HCT116 (cell line): ENCODE measurements around the gene POU3F1. TPM values are rescaled to one million over a fixed set of nuclear protein-coding genes. Genes with fewer than 3 reads are reported as not detected.

ENCODE experiments used
- ATAC-seq: fragments of 200-7000 bp; cut with Tn5 transposase; 2 replicates; pipeline ENCODE4 v1.9.1; 2020; ENCODE audit warnings: mild to moderate bottlenecking, moderate library complexity
- BruUV-seq: library from RNA; stranded (reverse); fragments of 400-500 nt; replicated peaks from 2 replicates; lab custom pipeline; 2021; lab: Mats Ljungman, UMichigan
- CTCF ChIA-PET: fragments of 300-600 bp; sonication (Branson Sonifier 250); formaldehyde crosslinking; loops from one replicate; lab custom pipeline; 2021; ENCODE audit warnings: antibody characterized with exemption; lab: Charles Lee
- POLR2A ChIA-PET: fragments of 300-600, 350-600 bp; sonication (Branson Sonifier 250); formaldehyde crosslinking; loops from one replicate; lab custom pipeline; 2021; ENCODE audit warnings: antibody characterized with exemption; lab: Charles Lee
- RAD21 ChIA-PET, 2 experiments: fragments of 300-600 bp; sonication (Branson Sonifier 250); formaldehyde crosslinking; loops; one replicate each; lab custom pipeline; 2023; ENCODE audit warnings: low total read pairs in 2 of 2; ENCODE audit not compliant: uncharacterized antibody in 2 of 2, unreplicated experiment in 2 of 2, low non-redundant PET in 1 of 2; lab: Charles Lee
- DNase-seq: peaks from one replicate; pipeline ENCODE4 v3.0.0-alpha.2; 2010; ENCODE audit warnings: low read depth, low spot score
- H2AFZ ChIP-seq: fragments of 200-600 bp; shearing (Covaris generic), sonication (generic); 2 replicates; pipeline ENCODE4 v1.6.1; 2017; ENCODE audit warnings: low read depth, mixed run types, mixed read lengths, antibody characterized with exemption, low read length; ENCODE audit not compliant: poor library complexity, severe bottlenecking
- H3K27ac ChIP-seq: 2 replicates; pipeline ENCODE4 v1.5.1; 2012; ENCODE audit warnings: low read depth, low read length
- H3K27me3 ChIP-seq: fragments of 200-600 bp; sonication (generic); 2 replicates; pipeline ENCODE4 v1.6.1; 2016; ENCODE audit warnings: mixed run types, low read length, mixed read lengths; ENCODE audit not compliant: insufficient read depth
- H3K36me3 ChIP-seq, 2 experiments: fragments of 200-500 bp in 1 of 2; fragments of 200-600 bp in 1 of 2; sonication (Bioruptor generic) in 1 of 2; sonication (generic) in 1 of 2; 2 replicates each; pipeline versions ENCODE4 v1.5.1 to v1.6.1; 2014 to 2016; ENCODE audit warnings: low read length in 2 of 2, inconsistent platforms in 1 of 2, mixed read lengths in 1 of 2, mixed run types in 1 of 2; ENCODE audit not compliant: insufficient read depth in 2 of 2, control insufficient read depth in 1 of 2
- H3K4me1 ChIP-seq, 2 experiments: fragments of 200-600 bp in 1 of 2; sonication (generic) in 1 of 2; 2 replicates each; pipeline versions ENCODE4 v1.5.1 to v1.6.1; 2012 to 2017; ENCODE audit warnings: low read length in 2 of 2, inconsistent platforms in 1 of 2, mild to moderate bottlenecking in 1 of 2, mixed read lengths in 1 of 2, mixed run types in 1 of 2, moderate library complexity in 1 of 2; ENCODE audit not compliant: insufficient read depth in 2 of 2, control insufficient read depth in 1 of 2
- H3K4me2 ChIP-seq: fragments of 200-600 bp; sonication (generic); 2 replicates; pipeline ENCODE4 v1.6.1; 2017; ENCODE audit warnings: mixed run types, low read length, mixed read lengths
- H3K4me3 ChIP-seq, 2 experiments: fragments of 200-600 bp in 1 of 2; sonication (generic) in 1 of 2; replicated peaks in 1 of 2; 2 replicates each; pipeline ENCODE4 v1.5.1; 2011 to 2016; ENCODE audit warnings: low read length in 2 of 2, control low read depth in 1 of 2, low read depth in 1 of 2, mild to moderate bottlenecking in 1 of 2, mixed read lengths in 1 of 2, mixed run types in 1 of 2
- H3K79me2 ChIP-seq: fragments of 200-600 bp; sonication (generic); 2 replicates; pipeline ENCODE4 v1.6.1; 2017; ENCODE audit warnings: mild to moderate bottlenecking, mixed run types, low read length, moderate library complexity, mixed read lengths; ENCODE audit not compliant: insufficient read depth
- H3K9ac ChIP-seq: fragments of 200-600 bp; sonication (generic); 2 replicates; pipeline ENCODE4 v1.6.1; 2016; ENCODE audit warnings: low read length, mixed read lengths
- H3K9me2 ChIP-seq: fragments of 200-600 bp; sonication (generic), shearing (Covaris generic); 2 replicates; pipeline ENCODE4 v1.6.1; 2017; ENCODE audit warnings: mixed run types, mild to moderate bottlenecking, moderate library complexity; ENCODE audit not compliant: insufficient read depth
- H3K9me3 ChIP-seq, 2 experiments: fragments of 200-500 bp in 1 of 2; fragments of 200-600 bp in 1 of 2; sonication (Bioruptor generic) in 1 of 2; sonication (generic) in 1 of 2; 2 replicates each; pipeline ENCODE4 v1.6.1; 2014 to 2017; ENCODE audit warnings: low read length in 2 of 2, mixed read lengths in 2 of 2, inconsistent platforms in 1 of 2, low read depth in 1 of 2, mild to moderate bottlenecking in 1 of 2, mixed run types in 1 of 2, moderate library complexity in 1 of 2; ENCODE audit not compliant: control insufficient read depth in 1 of 2, insufficient read depth in 1 of 2
- H4K20me1 ChIP-seq: fragments of 200-600 bp; sonication (generic), shearing (Covaris generic); 2 replicates; pipeline ENCODE4 v1.6.1; 2017; ENCODE audit warnings: mixed run types, mild to moderate bottlenecking, moderate library complexity; ENCODE audit not compliant: insufficient read depth
- CEBPB ChIP-seq: IDR thresholded peaks from 2 replicates; pipeline ENCODE4 v1.6.1; 2012; ENCODE audit warnings: low read depth
- CTCF ChIP-seq, 3 experiments: fragments of 200-600 bp in 1 of 3; sonication (generic) in 1 of 3; IDR thresholded peaks in 2 of 3; conservative IDR thresholded peaks in 1 of 3; 2 replicates each; pipeline ENCODE4 v1.5.1; 2012 to 2017; ENCODE audit warnings: low read depth in 2 of 3, low read length in 2 of 3, antibody characterized with exemption in 1 of 3, borderline replicate concordance in 1 of 3, control low read depth in 1 of 3, mild to moderate bottlenecking in 1 of 3, mixed read lengths in 1 of 3, mixed run types in 1 of 3, moderate library complexity in 1 of 3; ENCODE audit not compliant: insufficient read depth in 1 of 3
- ELF1 ChIP-seq: IDR thresholded peaks from 2 replicates; pipeline ENCODE4 v1.6.1; 2012; ENCODE audit warnings: low read depth, borderline replicate concordance
- EZH2phosphoT487 ChIP-seq: fragments of 200-600 bp; IDR thresholded peaks from 2 replicates; pipeline ENCODE4 v1.6.1; 2018; ENCODE audit warnings: antibody characterized with exemption, borderline replicate concordance
- POLR2AphosphoS5 ChIP-seq: IDR thresholded peaks from 2 replicates; pipeline ENCODE4 v1.6.1; 2011; ENCODE audit warnings: mild to moderate bottlenecking, low read depth, low read length, moderate library complexity
- SIN3A ChIP-seq: IDR thresholded peaks from 2 replicates; pipeline ENCODE4 v1.6.1; 2012; ENCODE audit warnings: low read depth
- SP1 ChIP-seq: IDR thresholded peaks from 2 replicates; pipeline ENCODE4 v1.6.1; 2012; ENCODE audit warnings: low read depth
- SRF ChIP-seq: IDR thresholded peaks from 2 replicates; pipeline ENCODE4 v1.6.1; 2012; ENCODE audit warnings: low read depth
- intact Hi-C: fragments of 100-400 bp; cut with micrococcal nuclease; formaldehyde crosslinking; loops from 2 replicates; pipeline ENCODE4 v1.10.0; 2022
- total RNA-seq: library from RNA; stranded (reverse); gene quantifications from one replicate; pipeline ENCODE4 v1.2.1, GENCODE V29; 2021; ENCODE audit not compliant: unreplicated experiment
- TF ChIP-seq, protein P1 (sequence below): IDR thresholded peaks from 2 replicates; pipeline ENCODE4 v1.6.1; 2012
- TF ChIP-seq, protein P2 (sequence below): IDR thresholded peaks from 2 replicates; pipeline ENCODE4 v1.6.1; 2012; ENCODE audit warnings: low read depth

Gene POU3F1
- total RNA-seq, 1 experiment from 2014 or later: not detected

GRCh38 chr1:38076455-38076854 is 29.9 kb upstream of the POU3F1 start:
- Histone ChIP-seq H3K9me3 (no peaks in the 10 kb centered on the region), H3K27me3 (no peaks in the 10 kb centered on the region), H3K79me2 (no peaks in the 10 kb centered on the region), H3K9me2 (no peaks in the 10 kb centered on the region), H3K27ac (no peak overlapping the region), H3K4me2 (no peak overlapping the region), H3K9ac (no peak overlapping the region), H2AFZ (no peak overlapping the region), H4K20me1 (no peaks in the 10 kb centered on the region), H3K4me1 (no peaks in the 10 kb centered on the region), H3K36me3 (no peaks in the 10 kb centered on the region), H3K4me3 (no peak overlapping the region)
- ChIA-PET POLR2A (no interaction called here), CTCF (no interaction called here), RAD21 (no interaction called here)
- intact Hi-C loops: no loop called here
- ATAC-seq (no peak), DNase-seq (no peak)
- TF ChIP-seq, protein P1, sequence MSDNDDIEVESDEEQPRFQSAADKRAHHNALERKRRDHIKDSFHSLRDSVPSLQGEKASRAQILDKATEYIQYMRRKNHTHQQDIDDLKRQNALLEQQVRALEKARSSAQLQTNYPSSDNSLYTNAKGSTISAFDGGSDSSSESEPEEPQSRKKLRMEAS: no peak
- TF ChIP-seq, protein P2, sequence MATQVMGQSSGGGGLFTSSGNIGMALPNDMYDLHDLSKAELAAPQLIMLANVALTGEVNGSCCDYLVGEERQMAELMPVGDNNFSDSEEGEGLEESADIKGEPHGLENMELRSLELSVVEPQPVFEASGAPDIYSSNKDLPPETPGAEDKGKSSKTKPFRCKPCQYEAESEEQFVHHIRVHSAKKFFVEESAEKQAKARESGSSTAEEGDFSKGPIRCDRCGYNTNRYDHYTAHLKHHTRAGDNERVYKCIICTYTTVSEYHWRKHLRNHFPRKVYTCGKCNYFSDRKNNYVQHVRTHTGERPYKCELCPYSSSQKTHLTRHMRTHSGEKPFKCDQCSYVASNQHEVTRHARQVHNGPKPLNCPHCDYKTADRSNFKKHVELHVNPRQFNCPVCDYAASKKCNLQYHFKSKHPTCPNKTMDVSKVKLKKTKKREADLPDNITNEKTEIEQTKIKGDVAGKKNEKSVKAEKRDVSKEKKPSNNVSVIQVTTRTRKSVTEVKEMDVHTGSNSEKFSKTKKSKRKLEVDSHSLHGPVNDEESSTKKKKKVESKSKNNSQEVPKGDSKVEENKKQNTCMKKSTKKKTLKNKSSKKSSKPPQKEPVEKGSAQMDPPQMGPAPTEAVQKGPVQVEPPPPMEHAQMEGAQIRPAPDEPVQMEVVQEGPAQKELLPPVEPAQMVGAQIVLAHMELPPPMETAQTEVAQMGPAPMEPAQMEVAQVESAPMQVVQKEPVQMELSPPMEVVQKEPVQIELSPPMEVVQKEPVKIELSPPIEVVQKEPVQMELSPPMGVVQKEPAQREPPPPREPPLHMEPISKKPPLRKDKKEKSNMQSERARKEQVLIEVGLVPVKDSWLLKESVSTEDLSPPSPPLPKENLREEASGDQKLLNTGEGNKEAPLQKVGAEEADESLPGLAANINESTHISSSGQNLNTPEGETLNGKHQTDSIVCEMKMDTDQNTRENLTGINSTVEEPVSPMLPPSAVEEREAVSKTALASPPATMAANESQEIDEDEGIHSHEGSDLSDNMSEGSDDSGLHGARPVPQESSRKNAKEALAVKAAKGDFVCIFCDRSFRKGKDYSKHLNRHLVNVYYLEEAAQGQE: no peak
- TF ChIP-seq SIN3A (no peak), SP1 (no peak), CTCF (IDR thresholded peaks at IDR 0.05 in 2 of 3, conservative IDR thresholded peaks at IDR 0.05 in 1 of 3; ENCODE audit: borderline replicate concordance in 1 of 3, insufficient read depth in 1 of 3, low read depth in 2 of 3, low read length in 2 of 3) (no peak), CEBPB (no peak), EZH2phosphoT487 (no peak), POLR2AphosphoS5 (no peak), SRF (no peak), ELF1 (no peak)
- BruUV-seq: no TSS peak
